ENCODE measurements around the gene GHITM. TPM values are rescaled to one million over a fixed set of nuclear protein-coding genes. Genes with fewer than 3 reads are reported as not detected.

The GHITM gene
- total and polyA plus RNA-seq, 2 donors (not counting 1 experiment from before 2014, with no cell fraction given) = 167 to 259 TPM

DNA sequence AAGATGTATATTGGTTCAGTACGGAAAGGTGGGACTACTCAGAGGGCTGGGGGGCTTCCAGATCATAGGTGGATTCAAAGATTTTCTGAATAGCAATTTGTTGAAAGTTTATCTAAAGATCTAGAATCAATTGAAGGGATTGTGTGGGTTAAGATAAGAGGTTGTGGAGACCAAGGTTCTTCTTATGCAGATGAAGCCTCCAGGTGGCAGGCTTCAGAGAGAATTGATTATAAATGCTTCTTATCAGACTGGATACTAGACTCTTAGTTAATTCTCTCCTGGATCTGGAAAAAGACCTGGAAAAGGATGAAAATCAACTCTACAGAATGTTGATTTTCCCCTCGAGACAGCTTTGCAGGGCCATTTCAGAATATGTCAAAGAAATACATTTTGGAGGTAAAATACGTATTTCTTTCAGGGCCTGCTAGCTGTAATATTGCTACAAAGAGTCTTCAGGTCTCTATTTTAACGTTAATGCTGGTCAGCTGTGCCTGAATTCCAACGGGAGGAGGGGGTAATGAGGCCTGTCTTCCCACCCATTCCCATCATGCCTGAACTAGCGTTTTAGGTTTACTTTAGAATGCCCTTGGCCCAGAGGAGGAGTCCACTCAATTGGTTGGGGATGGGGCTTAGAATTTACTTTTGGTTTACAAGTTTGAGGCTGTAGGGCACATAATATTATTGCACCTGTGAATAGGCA is 21.5 kb downstream of the GHITM start:
- Histone ChIP-seq H3K36me3 (ENCODE audit: control insufficient read depth, insufficient read depth, low read length) (no peaks in the 10 kb centered on the region), H3K4me2 (ENCODE audit: extremely low read depth, insufficient read depth, low read length) (no peak overlapping the region)
- no peak for DNase-seq (ENCODE audit: low read depth in 2 of 2)

DNA sequence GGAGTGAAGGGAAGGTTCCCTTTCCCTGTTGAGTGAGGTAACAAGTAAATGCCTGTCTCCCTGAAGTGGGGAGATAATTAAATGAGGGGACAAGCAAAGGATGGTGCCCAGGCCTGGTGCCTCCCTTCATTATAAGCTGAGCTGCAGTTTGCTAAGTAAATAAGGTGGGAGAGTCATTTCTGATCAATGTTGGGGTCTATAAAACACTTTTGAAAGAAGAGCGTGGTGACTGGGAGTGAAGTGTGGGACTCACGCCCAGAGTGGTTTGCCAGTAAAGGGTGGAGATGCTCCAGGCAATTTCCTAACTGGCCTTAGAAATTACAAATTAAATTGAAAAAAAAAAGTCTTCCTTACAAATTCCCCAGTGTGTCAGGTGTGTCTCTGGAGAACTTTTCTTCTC is 24.7 kb downstream of the GHITM start:
- Histone ChIP-seq H3K4me3 (replicated peaks in 1 of 4; ENCODE audit: control extremely low read depth in 1 of 4, insufficient read depth in 1 of 4, low read depth in 3 of 4, low read length in 4 of 4) (no peak overlapping the region), H3K27me3 (ENCODE audit: control insufficient read depth, insufficient read depth, low read length) (no peaks in the 10 kb centered on the region), H3K79me2 (ENCODE audit: control insufficient read depth, insufficient read depth, low read length) (no peaks in the 10 kb centered on the region), H3K27ac (ENCODE audit: insufficient read depth, low read length) (no peak overlapping the region), H4K20me1 (ENCODE audit: control insufficient read depth, extremely low read depth, insufficient read depth, low read length) (no peaks in the 10 kb centered on the region), H3K9ac (ENCODE audit: insufficient read depth, low read length) (no peak overlapping the region), H3K36me3 (ENCODE audit: control insufficient read depth, insufficient read depth, low read length) (no peaks in the 10 kb centered on the region), H2AFZ (ENCODE audit: low read length) (no peak overlapping the region), H3K4me1 (ENCODE audit: control insufficient read depth, extremely low read depth, insufficient read depth, low read length) (no peaks in the 10 kb centered on the region), H3K4me2 (ENCODE audit: extremely low read depth, insufficient read depth, low read length) (no peak overlapping the region), H3K9me3 (ENCODE audit: control insufficient read depth, insufficient read depth, low read depth, low read length) (no peaks in the 10 kb centered on the region)
- TF ChIP-seq, protein P1, sequence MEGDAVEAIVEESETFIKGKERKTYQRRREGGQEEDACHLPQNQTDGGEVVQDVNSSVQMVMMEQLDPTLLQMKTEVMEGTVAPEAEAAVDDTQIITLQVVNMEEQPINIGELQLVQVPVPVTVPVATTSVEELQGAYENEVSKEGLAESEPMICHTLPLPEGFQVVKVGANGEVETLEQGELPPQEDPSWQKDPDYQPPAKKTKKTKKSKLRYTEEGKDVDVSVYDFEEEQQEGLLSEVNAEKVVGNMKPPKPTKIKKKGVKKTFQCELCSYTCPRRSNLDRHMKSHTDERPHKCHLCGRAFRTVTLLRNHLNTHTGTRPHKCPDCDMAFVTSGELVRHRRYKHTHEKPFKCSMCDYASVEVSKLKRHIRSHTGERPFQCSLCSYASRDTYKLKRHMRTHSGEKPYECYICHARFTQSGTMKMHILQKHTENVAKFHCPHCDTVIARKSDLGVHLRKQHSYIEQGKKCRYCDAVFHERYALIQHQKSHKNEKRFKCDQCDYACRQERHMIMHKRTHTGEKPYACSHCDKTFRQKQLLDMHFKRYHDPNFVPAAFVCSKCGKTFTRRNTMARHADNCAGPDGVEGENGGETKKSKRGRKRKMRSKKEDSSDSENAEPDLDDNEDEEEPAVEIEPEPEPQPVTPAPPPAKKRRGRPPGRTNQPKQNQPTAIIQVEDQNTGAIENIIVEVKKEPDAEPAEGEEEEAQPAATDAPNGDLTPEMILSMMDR (conservative IDR thresholded peaks at IDR 0.05 in 1 of 2, IDR thresholded peaks at IDR 0.05 in 1 of 2; ENCODE audit: low read depth in 1 of 2, low read length in 2 of 2) = no peak
- no peak for TF ChIP-seq EZH2 (IDR thresholded peaks at IDR 0.05; ENCODE audit: low read length, missing control alignments)
- no peak for DNase-seq (ENCODE audit: low read depth in 2 of 2)

More for the DNA sequence above, 21.5 kb downstream of the GHITM start:
- no peak overlapping the region for H3K27ac ChIP-seq (ENCODE audit: insufficient read depth, low read length)
- no peak overlapping the region for H2AFZ ChIP-seq (ENCODE audit: low read length)
- H3K27me3 ChIP-seq (ENCODE audit: control insufficient read depth, insufficient read depth, low read length) = no peaks in the 10 kb centered on the region
- no peaks in the 10 kb centered on the region for H4K20me1 ChIP-seq (ENCODE audit: control insufficient read depth, extremely low read depth, insufficient read depth, low read length)
- H3K4me1 ChIP-seq (ENCODE audit: control insufficient read depth, extremely low read depth, insufficient read depth, low read length) = no peaks in the 10 kb centered on the region
- H3K4me3 ChIP-seq (replicated peaks in 1 of 4; ENCODE audit: control extremely low read depth in 1 of 4, insufficient read depth in 1 of 4, low read depth in 3 of 4, low read length in 4 of 4) = no peak overlapping the region
- H3K9ac ChIP-seq (ENCODE audit: insufficient read depth, low read length) = no peak overlapping the region
- H3K9me3 ChIP-seq (ENCODE audit: control insufficient read depth, insufficient read depth, low read depth, low read length) = no peaks in the 10 kb centered on the region
- no peak for TF ChIP-seq EZH2 (IDR thresholded peaks at IDR 0.05; ENCODE audit: low read length, missing control alignments)
- TF ChIP-seq, protein P1 (conservative IDR thresholded peaks at IDR 0.05 in 1 of 2, IDR thresholded peaks at IDR 0.05 in 1 of 2; ENCODE audit: low read depth in 1 of 2, low read length in 2 of 2) = no peak
- no peaks in the 10 kb centered on the region for H3K79me2 ChIP-seq (ENCODE audit: control insufficient read depth, insufficient read depth, low read length)

GRCh38 chr10:84164442-84164841 is 25.1 kb downstream of the GHITM start:
- Histone ChIP-seq H3K9me3 (ENCODE audit: control insufficient read depth, insufficient read depth, low read depth, low read length) (no peaks in the 10 kb centered on the region), H3K4me1 (ENCODE audit: control insufficient read depth, extremely low read depth, insufficient read depth, low read length) (no peaks in the 10 kb centered on the region), H3K4me3 (replicated peaks in 1 of 4; ENCODE audit: control extremely low read depth in 1 of 4, insufficient read depth in 1 of 4, low read depth in 3 of 4, low read length in 4 of 4) (no peak overlapping the region), H2AFZ (ENCODE audit: low read length) (no peak overlapping the region), H3K9ac (ENCODE audit: insufficient read depth, low read length) (no peak overlapping the region), H3K79me2 (ENCODE audit: control insufficient read depth, insufficient read depth, low read length) (no peaks in the 10 kb centered on the region), H3K27ac (ENCODE audit: insufficient read depth, low read length) (no peak overlapping the region), H3K27me3 (ENCODE audit: control insufficient read depth, insufficient read depth, low read length) (no peaks in the 10 kb centered on the region), H4K20me1 (ENCODE audit: control insufficient read depth, extremely low read depth, insufficient read depth, low read length) (no peaks in the 10 kb centered on the region), H3K4me2 (ENCODE audit: extremely low read depth, insufficient read depth, low read length) (no peak overlapping the region), H3K36me3 (ENCODE audit: control insufficient read depth, insufficient read depth, low read length) (no peaks in the 10 kb centered on the region)
- DNase-seq (ENCODE audit: low read depth in 2 of 2) = no peak
- TF ChIP-seq, protein P1 (conservative IDR thresholded peaks at IDR 0.05 in 1 of 2, IDR thresholded peaks at IDR 0.05 in 1 of 2; ENCODE audit: low read depth in 1 of 2, low read length in 2 of 2) = no peak
- no peak for TF ChIP-seq EZH2 (IDR thresholded peaks at IDR 0.05; ENCODE audit: low read length, missing control alignments)

Measured in fibroblast of lung (primary cell).